Activated naive CD8-positive, alpha-beta T cell treated with anti-CD3 and anti-CD28 coated beads, Interleukin-2, amount 50 U/mL, for 16 hours (primary cell): Measurements from ENCODE around the gene RCAN3.
A peak's percentile ranks its signal among the peaks of the same experiment; 100 is the strongest.

Experiments used
- DNase-seq: peaks from one replicate; pipeline ENCODE4 v3.0.0-alpha.2; 2020; ENCODE audit warnings: low read depth, low spot score

The RCAN3 gene

DNA sequence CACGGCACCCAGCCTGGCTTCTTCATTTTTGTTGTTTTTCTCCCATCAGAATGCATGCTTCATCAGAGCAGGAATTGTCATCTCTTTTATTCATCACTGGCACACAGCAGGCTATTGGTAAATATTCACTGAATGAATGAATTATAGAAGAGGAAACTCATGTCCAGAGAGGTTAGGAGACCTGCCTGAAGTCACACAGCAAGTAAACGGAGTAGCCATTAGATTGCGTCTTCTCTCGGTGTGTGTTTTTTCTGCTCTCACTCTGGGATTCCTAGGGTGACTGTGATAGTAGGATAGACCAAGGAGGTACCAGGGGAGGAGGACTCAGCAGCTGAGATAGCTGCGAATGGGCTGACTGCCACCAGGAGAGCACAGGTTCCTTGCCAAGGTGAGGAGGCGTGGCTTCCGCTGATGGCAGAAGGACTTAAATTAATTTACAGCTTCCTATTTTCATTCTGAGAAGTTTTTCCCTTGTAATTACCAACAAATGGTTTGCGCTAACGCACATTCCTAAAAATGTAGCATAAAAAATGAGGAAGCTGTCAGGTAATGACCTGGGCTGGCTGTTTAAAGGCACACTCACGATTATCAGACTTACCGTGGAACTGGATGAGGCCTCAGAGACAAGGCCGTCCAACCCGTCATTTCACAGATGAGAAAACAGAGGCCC lies 48.8 kb downstream of the RCAN3 start:
- DNase-seq: no peak

DNA sequence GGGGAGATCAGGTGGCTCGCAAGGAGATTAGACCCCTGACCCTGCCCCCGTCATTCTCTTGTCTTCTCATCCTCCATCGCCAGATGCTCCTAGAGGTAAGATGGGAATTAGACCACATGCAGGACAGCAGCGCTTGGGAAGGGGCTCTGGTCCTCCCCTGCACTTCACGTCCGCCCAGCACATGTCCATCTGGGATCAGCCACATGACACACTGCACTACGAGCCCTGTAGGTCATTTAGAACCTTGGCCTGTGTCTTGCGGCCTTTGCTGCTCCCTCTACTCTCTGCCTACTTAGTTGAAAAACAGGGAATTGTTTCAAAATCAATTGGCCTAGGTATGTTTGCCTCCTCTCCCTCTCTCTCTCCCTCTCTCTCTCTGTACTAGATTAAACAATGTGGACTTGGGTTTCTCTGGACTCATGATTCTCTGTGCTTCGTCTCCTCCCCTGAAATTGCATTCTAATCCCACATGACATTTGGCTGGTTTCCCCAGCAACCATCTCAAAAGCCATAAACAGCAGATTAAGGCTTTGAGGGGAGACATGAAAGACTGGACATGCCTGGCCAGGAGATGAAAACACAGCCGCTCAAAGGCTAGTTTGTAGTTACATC lies 49.4 kb downstream of the RCAN3 start:
- no peak for DNase-seq

DNA sequence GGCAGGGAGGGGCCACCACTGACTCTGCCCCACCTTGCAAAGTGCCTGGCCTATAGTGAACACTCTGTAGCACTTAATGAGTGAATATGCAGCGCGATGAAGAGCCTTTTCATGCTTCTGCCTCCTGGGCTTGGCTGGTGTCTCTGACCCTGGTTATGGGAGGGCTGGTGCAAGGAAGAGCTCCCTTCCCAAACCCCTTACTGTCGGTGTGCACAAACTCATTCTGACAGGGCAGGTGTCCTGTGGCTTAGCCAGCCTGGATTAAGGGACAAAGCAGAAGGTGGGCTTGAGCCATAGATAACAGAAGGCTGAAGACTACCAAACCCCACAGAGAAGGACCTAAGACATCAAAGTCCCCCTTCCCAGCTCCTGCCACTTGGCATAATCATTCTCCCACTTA lies 51.3 kb downstream of the RCAN3 start:
- DNase-seq: no peak

DNA sequence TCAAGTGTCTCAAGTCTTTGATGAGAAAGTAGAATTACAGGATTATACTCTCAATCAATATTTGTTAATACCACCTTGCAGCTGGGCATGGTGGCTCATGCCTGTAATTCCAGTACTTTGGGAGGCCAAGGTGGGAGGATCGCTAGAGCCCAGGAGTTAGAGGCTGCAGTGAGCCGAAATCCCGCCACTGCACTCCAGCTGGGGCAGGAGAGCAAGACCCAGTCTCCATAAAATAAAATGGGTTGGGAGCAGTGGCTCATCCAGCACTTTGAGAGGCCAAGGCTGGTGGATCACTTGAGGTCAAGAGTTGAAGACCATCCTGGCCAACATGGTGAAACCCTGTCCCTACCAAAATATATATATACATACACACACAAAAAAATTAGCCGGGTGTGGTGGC lies 52.1 kb downstream of the RCAN3 start:
- no peak for DNase-seq

DNA sequence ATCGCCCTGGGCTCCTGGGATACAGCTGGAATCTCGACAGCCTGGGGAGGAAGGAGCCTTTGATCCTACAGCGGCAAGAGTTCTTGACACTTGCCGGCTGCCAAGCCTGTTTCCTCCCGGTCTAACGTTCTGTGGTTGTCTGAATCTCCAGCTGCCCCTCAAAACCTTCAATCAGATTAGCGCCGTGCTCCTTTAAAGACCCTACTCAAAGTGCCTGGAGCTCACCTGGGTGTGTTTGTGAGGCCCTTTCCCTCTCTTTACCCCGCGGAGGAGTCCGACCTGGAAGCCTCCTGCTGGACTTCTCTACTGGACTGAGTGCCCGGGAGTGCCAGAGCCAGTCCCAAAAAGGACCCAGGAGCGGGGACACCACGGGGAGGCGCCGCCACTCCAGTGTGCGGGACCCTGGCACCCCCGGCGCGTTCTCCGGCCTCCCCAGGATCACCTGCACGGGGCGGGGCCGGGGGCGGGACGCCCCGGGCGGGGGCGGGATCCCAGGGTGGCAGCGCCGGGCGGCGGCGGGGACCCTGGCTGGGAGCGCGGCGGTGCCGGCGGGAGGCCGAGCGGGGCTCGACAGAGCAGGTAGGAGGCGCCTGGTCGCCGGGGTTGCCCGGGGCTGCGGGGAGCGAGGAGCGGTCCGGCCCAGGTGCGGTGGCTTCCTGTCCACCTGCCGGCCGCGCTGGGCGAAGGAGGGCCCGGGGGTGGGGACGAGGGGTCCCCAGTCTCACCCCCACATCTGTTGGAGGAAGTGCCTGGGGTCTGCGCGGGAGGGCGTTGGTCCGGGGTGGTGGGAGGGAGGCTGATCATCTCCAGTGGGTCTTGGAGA lies 53.2 kb downstream of the RCAN3 start, which contains the start of gene NCMAP:
NCMAP (plus strand) TSS at position 497 of the 823 bp plus-strand sequence. CDS start 39,344 bp downstream, outside the sequence.
- peak; percentile 21 for DNase-seq

DNA sequence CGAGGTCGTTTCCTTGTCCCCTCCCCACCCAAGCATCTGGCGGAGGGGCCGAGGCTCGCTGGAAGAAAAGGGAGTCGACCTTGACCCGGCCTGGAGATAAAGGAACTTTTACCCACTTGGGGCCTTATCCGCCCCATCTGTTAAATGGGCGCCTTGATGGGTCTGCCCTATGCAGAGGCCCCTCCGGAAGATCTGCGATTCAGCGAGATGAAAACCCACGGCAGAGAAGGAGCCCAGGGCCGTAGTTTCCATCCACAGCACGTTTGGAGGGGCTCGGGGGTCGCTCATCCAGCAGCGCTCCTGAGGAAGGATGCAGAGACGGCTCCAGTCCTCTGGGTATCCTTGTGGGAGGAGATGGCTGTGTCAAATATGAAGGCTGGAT lies 53.8 kb downstream of the RCAN3 start:
- DNase-seq: no peak

DNA sequence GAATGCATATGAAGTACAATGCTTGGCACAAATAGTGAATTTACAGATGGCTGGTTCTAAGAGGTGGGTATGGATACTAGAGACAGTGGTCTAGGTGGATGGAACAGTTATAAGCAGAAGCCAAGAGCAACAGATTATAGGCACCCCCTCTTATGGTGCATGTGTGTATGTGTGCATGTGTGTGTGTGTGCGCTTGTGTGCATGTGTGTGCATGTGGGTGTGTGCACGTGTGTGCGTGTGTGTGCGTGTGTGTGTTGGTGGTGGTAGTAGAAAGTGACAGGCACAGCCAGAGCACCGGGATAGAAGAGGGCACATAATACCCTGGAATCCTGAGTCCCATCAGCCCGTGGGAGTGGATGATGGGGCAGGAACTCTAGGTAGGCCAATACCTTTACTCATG lies 54.6 kb downstream of the RCAN3 start:
- no peak for DNase-seq

DNA sequence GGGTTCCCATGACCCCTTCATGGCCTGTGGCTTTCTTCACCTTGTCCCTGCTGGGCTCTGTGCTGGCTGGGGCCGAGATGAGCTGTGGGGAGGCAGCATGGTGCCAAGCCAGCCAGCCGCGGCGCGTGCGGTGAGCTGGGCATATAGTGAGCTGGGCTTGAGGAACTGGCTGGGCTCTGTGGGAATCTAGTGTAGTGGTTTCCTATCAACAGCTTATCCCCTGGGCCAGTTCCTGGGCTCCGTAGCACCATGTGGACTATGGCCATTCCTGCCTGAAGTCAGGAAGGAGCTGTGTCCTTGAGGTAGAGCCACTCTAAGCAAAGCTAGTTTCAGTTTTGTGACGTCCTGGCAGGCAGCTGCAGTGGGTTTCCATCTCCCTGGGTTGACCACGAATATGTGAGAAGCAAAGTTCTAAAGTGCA lies 55.1 kb downstream of the RCAN3 start:
- DNase-seq: no peak

DNA sequence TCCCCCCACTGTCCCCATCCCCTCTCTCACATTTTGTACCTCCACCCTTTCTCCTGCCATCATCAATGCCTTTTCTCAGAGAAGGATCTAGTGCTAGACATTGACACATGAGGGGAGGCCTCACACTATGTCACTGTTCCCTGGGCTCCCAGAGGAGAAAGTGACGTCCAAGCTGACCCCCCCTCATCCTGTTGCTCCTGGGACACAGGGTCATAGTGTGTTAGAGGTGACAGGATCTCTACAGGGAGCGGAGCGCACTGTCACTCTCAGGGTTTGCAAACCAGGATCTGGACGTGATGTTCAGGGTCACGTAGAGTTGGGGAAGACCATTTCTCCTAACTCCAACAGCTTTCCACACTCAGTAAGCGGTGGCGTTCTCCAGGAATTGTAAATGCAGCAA lies 55.8 kb downstream of the RCAN3 start:
- no peak for DNase-seq

DNA sequence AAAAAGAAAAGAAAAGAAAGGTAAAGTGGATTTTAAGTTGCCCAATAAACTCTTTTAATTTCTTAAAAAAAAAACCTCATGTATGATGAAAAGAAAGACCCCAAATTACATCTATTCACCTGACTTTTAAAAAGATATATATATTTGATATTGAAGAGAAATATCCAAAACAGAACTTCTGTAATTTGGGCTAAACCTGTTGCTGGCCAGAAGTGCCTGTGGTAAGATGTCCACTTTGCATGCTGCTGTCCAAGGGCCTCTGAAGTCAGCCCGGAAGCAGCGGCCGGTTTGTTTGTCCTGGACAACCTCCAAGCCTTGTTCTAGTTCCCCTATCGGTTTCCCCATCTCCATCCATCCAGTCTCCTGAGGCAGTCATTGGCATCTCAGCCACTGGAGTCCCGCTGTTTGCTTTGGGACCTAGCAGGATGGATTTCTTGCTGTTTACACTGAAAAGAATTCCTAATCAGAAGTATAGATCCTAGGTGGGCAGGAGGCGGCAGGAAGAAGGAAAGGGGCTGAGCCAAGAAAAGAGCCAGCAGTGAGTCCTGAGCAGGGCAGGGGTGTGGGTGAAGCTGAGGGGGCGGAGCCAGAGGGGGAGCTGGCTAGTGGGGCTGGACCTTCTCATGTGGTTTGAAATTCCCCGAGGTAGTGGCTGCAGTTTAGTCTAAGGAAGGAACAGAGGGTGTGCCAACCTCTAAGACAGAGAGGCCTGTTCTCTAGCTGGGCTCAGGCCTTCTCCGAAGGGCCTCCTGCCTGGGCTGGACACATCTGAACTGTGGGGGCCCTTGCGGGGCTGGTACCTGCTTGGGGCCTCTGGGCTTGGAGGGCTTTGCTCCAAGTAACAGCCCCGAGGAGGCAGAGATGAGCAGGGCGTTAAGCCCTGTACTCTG lies 56.5 kb downstream of the RCAN3 start:
- no peak for DNase-seq

DNA sequence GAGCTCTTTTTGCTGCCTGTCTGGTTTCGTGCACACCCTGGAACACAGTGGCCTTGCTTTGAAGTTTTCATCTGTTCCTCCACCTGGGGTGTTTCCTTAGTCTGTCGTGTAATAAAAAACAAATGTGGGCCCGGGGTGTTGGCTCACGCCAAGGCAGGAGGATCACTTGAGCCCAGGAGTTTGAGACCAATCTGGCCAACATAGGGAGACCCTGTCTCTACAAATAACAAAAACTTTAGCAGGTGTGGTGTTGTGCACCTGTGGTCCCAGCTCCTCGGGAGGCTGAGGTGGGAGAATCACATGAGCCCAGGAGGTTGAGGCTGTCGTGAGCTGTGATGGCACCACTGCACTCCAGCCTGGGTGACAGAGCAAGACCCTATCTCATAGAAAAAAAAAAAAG lies 57.7 kb downstream of the RCAN3 start:
- no peak for DNase-seq

DNA sequence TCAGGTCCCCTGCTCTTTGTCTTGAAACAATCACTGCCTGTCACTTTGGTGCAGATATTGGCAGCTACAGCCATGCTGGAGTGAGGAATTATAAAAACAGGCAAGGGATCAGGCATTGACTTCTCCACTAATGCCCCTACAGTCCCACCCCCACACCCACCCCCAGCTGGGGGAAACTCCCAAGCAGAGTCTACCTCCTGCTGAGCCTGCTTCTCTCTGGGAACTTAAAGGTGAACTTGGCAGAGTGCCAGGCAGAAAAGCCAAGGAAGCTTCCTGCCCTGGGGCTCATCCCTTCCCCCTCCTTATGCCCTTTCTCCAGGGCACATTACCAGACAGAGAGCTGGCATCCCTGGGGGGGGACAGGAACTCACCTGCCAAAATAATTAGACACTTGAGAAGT lies 60.0 kb downstream of the RCAN3 start:
- DNase-seq: no peak

DNA sequence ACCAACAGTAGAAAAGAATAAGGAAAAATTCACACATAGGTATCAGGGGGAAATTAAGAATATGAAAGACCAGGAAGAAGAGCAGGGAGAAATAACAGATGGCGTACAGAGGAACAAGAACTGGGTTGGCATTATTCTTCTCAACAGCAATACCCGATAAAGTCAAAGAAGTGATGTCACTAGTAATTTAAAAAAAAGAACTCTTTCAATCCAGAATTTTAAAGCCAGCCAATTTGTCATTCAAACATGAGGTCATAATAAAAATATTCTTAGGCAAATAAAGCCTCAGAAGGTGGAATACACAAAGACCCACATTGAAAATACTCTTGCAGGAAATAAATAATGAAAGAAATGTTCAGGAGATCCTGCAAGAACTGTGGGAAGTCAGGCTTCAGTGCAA lies 62.1 kb downstream of the RCAN3 start:
- DNase-seq: no peak

DNA sequence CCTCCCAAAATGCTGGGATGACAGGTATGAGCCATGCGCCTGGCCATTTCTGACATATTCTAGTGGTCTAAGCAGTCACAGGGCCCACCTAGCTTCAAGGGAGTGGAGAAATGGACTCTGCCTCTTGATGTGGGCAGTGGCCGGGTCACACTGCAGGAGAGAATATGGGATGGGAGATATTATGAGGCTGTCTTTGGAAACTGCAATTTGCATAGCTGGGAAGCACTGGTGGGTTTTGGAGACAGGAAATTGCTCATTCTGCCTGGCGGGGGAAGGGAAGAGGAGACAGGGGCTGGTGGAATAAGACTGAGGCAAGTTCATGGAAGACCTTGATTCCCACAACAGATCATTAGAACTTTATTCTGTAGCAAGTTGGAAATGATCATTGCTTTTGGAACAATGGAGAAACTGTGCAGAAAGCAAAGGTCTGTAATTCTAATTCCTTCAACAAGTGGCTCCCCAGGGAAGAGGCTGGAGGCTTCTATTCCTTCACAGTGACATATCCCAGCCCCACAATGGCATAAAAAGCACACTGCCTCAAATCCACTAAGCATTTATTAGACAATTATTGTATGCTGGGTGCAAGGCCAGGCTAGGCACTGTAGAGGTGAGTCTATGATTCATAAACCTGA lies 63.7 kb downstream of the RCAN3 start:
- DNase-seq: no peak

DNA sequence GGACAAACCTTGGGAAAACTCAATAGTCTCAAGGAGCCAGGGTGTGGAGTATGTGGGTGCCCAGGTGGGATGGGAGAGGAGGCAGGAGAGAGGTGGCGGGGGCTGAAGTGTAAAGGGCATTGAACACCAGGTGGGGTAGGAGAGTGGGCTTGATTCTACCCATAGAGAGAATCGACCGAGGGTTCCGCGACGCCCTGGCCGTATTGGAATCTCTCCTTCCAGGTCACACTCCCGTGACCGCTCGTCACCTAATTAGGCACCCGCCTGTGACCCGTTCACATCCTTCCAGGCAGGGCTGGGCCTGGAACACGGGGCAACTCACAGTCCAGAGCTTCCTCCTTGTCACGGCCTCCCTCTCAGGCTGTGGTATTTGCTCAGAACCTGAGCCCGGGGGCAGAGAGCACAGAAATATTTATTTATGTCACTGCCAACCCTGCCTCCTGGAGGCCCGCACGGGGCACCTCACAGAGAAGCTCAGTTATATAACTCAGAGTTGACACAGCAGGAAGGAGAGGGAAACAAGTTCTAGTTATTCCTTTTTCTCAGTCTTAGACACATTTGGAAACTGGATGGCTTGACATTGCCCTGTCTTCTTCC lies 65.3 kb downstream of the RCAN3 start:
- DNase-seq: no peak

DNA sequence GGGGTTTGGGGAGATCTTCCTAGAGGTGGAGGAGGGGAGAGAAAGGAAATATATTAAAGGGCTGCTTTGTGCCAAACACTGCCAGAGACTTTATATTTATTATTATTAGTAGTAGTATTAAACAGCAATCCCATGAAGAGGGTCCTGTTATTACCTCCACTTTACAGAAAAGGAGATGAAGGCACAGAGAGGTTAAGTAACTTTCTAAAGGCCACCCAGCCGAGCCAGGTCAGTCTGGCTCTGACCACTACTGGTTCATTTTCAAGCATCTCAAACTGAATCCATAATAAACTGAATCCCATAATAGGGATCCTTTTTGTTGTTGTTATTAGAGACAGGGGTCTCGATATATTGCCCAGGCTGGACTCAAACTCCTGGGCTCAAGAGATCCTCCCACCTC lies 65.8 kb downstream of the RCAN3 start:
- no peak for DNase-seq

DNA sequence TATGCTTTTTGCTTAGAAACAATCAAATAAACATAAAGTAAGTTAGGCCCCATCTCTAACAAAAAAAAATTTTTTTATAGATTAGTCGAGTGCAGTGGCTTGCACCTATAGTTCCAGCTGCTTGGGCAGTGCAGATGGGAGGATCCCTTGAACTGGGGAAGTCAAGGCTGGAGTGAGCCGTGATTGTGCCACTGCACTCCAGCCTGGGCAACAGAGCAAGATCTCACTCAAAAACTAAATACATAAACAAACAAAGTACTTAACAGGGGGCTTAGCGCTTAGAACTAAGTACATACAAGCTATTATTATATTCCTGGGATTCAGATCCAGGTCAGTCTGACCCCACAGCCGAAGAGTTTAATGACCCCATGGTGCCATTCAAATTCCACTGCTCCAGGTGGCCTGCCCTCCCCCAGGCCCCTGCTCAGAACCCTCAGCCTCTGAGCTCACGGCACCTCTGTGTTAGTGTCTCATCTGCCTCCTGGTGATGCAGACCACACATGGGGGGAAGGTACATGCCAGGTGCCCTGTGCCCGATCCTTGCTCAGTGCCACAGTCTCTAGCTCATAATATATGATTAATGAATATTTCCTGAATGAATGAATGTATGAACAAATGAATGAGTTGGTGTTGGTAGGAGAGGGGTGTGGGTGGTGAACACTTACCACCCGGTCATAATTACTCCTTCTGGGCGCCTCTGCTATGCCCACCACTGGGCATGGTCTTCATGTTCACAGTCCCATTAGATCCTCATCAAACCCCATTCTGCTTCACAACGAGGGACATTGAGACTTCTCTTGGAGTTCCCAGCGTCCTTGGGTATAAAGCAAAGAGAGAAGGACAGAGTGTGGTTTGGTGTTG lies 67.9 kb downstream of the RCAN3 start:
- no peak for DNase-seq

DNA sequence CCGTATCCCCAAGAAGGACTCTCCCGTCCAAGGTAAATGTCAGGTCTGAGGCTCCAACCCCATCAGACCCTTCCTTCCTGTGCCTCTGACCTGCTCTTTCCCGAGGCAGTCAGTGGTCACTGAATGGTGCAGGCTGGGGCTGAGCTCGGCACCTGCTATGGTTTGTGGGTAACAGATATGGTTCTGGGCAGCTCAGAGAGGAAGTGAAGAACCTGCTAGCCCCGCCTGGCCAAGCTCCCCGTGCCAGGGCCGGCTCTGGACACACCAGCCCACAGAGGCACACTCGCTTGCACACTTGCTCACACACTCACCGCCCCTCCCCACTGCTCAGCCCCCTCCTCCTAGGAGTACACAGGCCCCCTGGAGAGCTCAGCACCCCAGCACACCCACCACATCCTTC lies 69.7 kb downstream of the RCAN3 start:
- DNase-seq: no peak

DNA sequence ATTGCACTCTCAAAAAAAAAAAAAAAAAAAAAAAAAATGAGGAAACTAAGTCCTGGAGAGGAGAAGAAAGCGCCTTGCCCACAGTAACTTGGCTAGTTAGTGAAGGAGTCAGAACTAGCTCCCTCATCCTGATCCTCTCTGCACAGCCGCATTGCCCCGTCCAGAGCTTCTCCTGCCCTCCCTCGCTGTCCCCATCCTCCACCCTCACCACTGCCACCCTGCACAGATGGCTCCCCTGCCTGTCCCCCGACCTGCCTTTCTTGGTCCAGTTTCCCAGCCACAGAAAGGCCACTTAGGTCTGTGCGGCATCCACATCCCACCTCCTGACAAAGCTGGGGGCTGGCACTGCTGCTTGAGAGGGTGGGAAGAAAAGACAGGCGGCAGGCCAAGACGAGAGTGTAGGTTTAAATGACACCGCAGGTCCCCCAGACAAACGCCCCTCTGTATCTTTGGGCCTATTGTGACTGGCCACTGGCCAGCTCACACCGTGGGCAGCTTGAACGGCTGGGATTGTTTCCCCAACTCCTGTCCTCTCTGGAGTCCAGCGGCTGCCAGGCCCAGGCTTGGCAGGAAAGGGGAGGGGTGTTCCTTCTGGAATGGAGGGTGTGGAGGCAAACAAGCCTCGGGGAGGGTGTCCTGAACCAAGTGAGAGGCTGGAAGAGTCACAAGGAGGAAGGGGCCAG lies 73.4 kb downstream of the RCAN3 start:
- no peak for DNase-seq
